ENCODE data around the gene SLC5A10.

SLC5A10 gene

DNA sequence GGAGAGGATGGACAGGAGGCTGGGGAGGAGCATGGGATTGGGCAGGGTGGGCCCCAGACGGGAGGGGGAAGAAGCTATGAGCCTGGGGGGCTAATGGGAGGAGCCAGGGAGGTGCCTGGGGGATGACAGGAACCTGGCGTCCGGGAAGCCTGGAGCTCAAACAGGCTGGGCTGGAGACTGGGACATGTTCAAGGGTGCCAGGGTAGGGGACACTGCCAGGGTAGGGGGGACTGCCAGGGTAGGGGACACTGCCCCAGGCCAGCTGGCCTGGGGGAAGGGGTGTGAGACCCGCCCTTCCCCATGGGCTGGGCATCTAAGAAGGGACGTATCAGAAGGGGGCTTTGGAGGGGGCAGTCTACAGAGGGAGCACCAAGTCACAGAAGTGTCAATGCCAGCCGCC lies 59.6 kb downstream of the SLC5A10 start:
- H3K27me3 ChIP-seq (replicated peaks; ENCODE audit: insufficient read depth, low read length): no peaks in the 10 kb centered on the region
- no peaks in the 10 kb centered on the region for H4K20me1 ChIP-seq (ENCODE audit: insufficient read depth, low read length)
- no peaks in the 10 kb centered on the region for H3K36me3 ChIP-seq (replicated peaks; ENCODE audit: insufficient read depth, low read length)
- no peak overlapping the region for H3K4me2 ChIP-seq (ENCODE audit: low read depth, low read length)
- no peak overlapping the region for H3K27ac ChIP-seq (ENCODE audit: low read length)
- TF ChIP-seq EZH2phosphoT487 (IDR thresholded peaks at IDR 0.05; ENCODE audit: low read length) (no peak), EZH2 (optimal IDR thresholded peaks at IDR 0.05; ENCODE audit: low read depth, low read length) (no peak)
- TF ChIP-seq, protein P1, sequence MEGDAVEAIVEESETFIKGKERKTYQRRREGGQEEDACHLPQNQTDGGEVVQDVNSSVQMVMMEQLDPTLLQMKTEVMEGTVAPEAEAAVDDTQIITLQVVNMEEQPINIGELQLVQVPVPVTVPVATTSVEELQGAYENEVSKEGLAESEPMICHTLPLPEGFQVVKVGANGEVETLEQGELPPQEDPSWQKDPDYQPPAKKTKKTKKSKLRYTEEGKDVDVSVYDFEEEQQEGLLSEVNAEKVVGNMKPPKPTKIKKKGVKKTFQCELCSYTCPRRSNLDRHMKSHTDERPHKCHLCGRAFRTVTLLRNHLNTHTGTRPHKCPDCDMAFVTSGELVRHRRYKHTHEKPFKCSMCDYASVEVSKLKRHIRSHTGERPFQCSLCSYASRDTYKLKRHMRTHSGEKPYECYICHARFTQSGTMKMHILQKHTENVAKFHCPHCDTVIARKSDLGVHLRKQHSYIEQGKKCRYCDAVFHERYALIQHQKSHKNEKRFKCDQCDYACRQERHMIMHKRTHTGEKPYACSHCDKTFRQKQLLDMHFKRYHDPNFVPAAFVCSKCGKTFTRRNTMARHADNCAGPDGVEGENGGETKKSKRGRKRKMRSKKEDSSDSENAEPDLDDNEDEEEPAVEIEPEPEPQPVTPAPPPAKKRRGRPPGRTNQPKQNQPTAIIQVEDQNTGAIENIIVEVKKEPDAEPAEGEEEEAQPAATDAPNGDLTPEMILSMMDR (IDR thresholded peaks at IDR 0.05; ENCODE audit: low read length): no peak
- no peak overlapping the region for H3K9ac ChIP-seq (ENCODE audit: low read length)
- no peaks in the 10 kb centered on the region for H3F3A ChIP-seq (ENCODE audit: insufficient read depth, low read length)
- no peaks in the 10 kb centered on the region for H3K9me3 ChIP-seq (replicated peaks; ENCODE audit: insufficient read depth, low read length)
- no peak for DNase-seq
- H3K79me2 ChIP-seq (ENCODE audit: low read length): no peaks in the 10 kb centered on the region
- H3K4me3 ChIP-seq (ENCODE audit: low read length): no peak overlapping the region
- H3K9me2 ChIP-seq (replicated peaks; ENCODE audit: insufficient read depth, low read length): no peaks in the 10 kb centered on the region
- no peak overlapping the region for H2AFZ ChIP-seq (ENCODE audit: low read length)
- no peaks in the 10 kb centered on the region for H3K4me1 ChIP-seq (ENCODE audit: low read length)

GRCh38 chr17:19012171-19013080 lies 60.5 kb downstream of the SLC5A10 start:
- H3K27ac ChIP-seq (ENCODE audit: low read length): no peak overlapping the region
- no peak overlapping the region for H3K4me3 ChIP-seq (ENCODE audit: low read length)
- H4K20me1 ChIP-seq (ENCODE audit: insufficient read depth, low read length): no peaks in the 10 kb centered on the region
- H3F3A ChIP-seq (ENCODE audit: insufficient read depth, low read length): no peaks in the 10 kb centered on the region
- H3K9me3 ChIP-seq (replicated peaks; ENCODE audit: insufficient read depth, low read length): no peaks in the 10 kb centered on the region
- TF ChIP-seq, protein P1 (IDR thresholded peaks at IDR 0.05; ENCODE audit: low read length): no peak
- TF ChIP-seq EZH2phosphoT487 (IDR thresholded peaks at IDR 0.05; ENCODE audit: low read length) (no peak), EZH2 (optimal IDR thresholded peaks at IDR 0.05; ENCODE audit: low read depth, low read length) (no peak)
- no peaks in the 10 kb centered on the region for H3K9me2 ChIP-seq (replicated peaks; ENCODE audit: insufficient read depth, low read length)
- no peaks in the 10 kb centered on the region for H3K36me3 ChIP-seq (replicated peaks; ENCODE audit: insufficient read depth, low read length)
- no peaks in the 10 kb centered on the region for H3K27me3 ChIP-seq (replicated peaks; ENCODE audit: insufficient read depth, low read length)
- H3K9ac ChIP-seq (ENCODE audit: low read length): no peak overlapping the region
- no peak overlapping the region for H3K4me2 ChIP-seq (ENCODE audit: low read depth, low read length)
- H3K79me2 ChIP-seq (ENCODE audit: low read length): no peaks in the 10 kb centered on the region
- no peak for DNase-seq
- no peaks in the 10 kb centered on the region for H3K4me1 ChIP-seq (ENCODE audit: low read length)
- H2AFZ ChIP-seq (ENCODE audit: low read length): no peak overlapping the region

- Histone ChIP-seq H3K9me2 (replicated peaks; ENCODE audit: insufficient read depth, low read length) (no peaks in the 10 kb centered on the region), H3K9me3 (replicated peaks; ENCODE audit: insufficient read depth, low read length) (no peaks in the 10 kb centered on the region), H3K79me2 (ENCODE audit: low read length) (no peaks in the 10 kb centered on the region), H4K20me1 (ENCODE audit: insufficient read depth, low read length) (no peaks in the 10 kb centered on the region), H3K4me3 (ENCODE audit: low read length) (no peak overlapping the region), H2AFZ (ENCODE audit: low read length) (no peak overlapping the region), H3K4me2 (ENCODE audit: low read depth, low read length) (no peak overlapping the region), H3K36me3 (replicated peaks; ENCODE audit: insufficient read depth, low read length) (no peaks in the 10 kb centered on the region), H3K9ac (ENCODE audit: low read length) (no peak overlapping the region), H3F3A (ENCODE audit: insufficient read depth, low read length) (no peaks in the 10 kb centered on the region), H3K27ac (ENCODE audit: low read length) (no peak overlapping the region), H3K4me1 (ENCODE audit: low read length) (no peaks in the 10 kb centered on the region), H3K27me3 (replicated peaks; ENCODE audit: insufficient read depth, low read length) (no peaks in the 10 kb centered on the region)
- no peak for DNase-seq
- TF ChIP-seq EZH2 (optimal IDR thresholded peaks at IDR 0.05; ENCODE audit: low read depth, low read length): no peak
Measured at GRCh38 chr17:19013226-19013625, 61.3 kb downstream of the SLC5A10 start.
